Measurements from ENCODE around the gene TMEM181. TPM values are rescaled to one million over a fixed set of nuclear protein-coding genes. Genes with fewer than 3 reads are reported as not detected.
"Not testable (repeated sequence)": the region's sequence is repeated elsewhere in the genome, so short reads cannot be mapped to it uniquely, and the experiment has no call there.

Gene TMEM181
- total RNA-seq, 1 experiment from 2014 or later, result 38.0 TPM

GRCh38 chr6:158604048-158604406 is 44.1 kb downstream of the TMEM181 start:
- POLR2A ChIA-PET, result no interaction called here

GRCh38 chr6:158605266-158605878 is 45.5 kb downstream of the TMEM181 start:
- intact Hi-C loops (cut with micrococcal nuclease; ENCODE audit: unreplicated experiment) (no loop called here), in situ Hi-C loops (cut with HindIII; ENCODE audit: low pct_unique_long_range_greater_than_20kb, low sequenced_read_pairs) (no loop called here)
- BruUV-seq (replicated peaks), result no TSS peak
- Histone ChIP-seq H3K27ac (ENCODE audit: low read length) (no peak overlapping the region), H3K4me1 (ENCODE audit: control insufficient read depth, insufficient read depth, low read length) (no peaks in the 10 kb centered on the region), H3K4me3 (ENCODE audit: low read depth in 2 of 2, low read length in 2 of 2) (no peak overlapping the region), H3K27me3 (ENCODE audit: control insufficient read depth, insufficient read depth, low read length) (no peaks in the 10 kb centered on the region), H3K36me3 (ENCODE audit: control insufficient read depth, insufficient read depth, low read length) (peaks cover 20% of the 10 kb centered on the region), H3K9me3 (ENCODE audit: control insufficient read depth, insufficient read depth, low read depth, low read length) (no peaks in the 10 kb centered on the region)
- peak; percentile 88 for ATAC-seq
- TF ChIP-seq POLR2AphosphoS5 (IDR thresholded peaks at IDR 0.05; ENCODE audit: low read depth, low read length) (no peak), SIN3A (IDR thresholded peaks at IDR 0.05; ENCODE audit: borderline replicate concordance, insufficient read depth, low read depth, low read length) (no peak), REST (IDR thresholded peaks at IDR 0.05; ENCODE audit: insufficient read depth in 1 of 2, low read depth in 2 of 2, low read length in 1 of 2) (no peak), CTCF (IDR thresholded peaks at IDR 0.05) (peak; percentile 84)
- ChIA-PET CTCF (interaction anchor here (0.6 to 2.4 kb wide), 6 partner anchors 17 to 519 kb away, joined by 3 to 29 read pairs (median 6); no protein-coding TSS in a partner anchor), POLR2A (interaction anchor here (0.7 kb wide), 1 partner anchor 16 kb away, joined by 8 read pairs; no protein-coding TSS in a partner anchor)
- DNase-seq (ENCODE audit: low read depth, low spot score), result peak; percentile 53

More at GRCh38 chr6:158604048-158604406, 44.1 kb downstream of the TMEM181 start:
- H3K4me1 ChIP-seq (ENCODE audit: control insufficient read depth, insufficient read depth, low read length), result no peaks in the 10 kb centered on the region
- in situ Hi-C loops (cut with HindIII; ENCODE audit: low pct_unique_long_range_greater_than_20kb, low sequenced_read_pairs) (no loop called here), intact Hi-C loops (cut with micrococcal nuclease; ENCODE audit: unreplicated experiment) (no loop called here)
- H3K36me3 ChIP-seq (ENCODE audit: control insufficient read depth, insufficient read depth, low read length), result peaks cover 9% of the 10 kb centered on the region
- DNase-seq (ENCODE audit: low read depth, low spot score) (no peak), ATAC-seq (no peak)
- CTCF ChIA-PET, result no interaction called here
- no peak overlapping the region for H3K27ac ChIP-seq (ENCODE audit: low read length)
- H3K9me3 ChIP-seq (ENCODE audit: control insufficient read depth, insufficient read depth, low read depth, low read length), result no peaks in the 10 kb centered on the region
- BruUV-seq (replicated peaks), result no TSS peak
- H3K4me3 ChIP-seq (ENCODE audit: low read depth in 2 of 2, low read length in 2 of 2), result no peak overlapping the region
- TF ChIP-seq REST (IDR thresholded peaks at IDR 0.05; ENCODE audit: insufficient read depth in 1 of 2, low read depth in 2 of 2, low read length in 1 of 2) (no peak), POLR2AphosphoS5 (IDR thresholded peaks at IDR 0.05; ENCODE audit: low read depth, low read length) (no peak), CTCF (IDR thresholded peaks at IDR 0.05) (no peak), SIN3A (IDR thresholded peaks at IDR 0.05; ENCODE audit: borderline replicate concordance, insufficient read depth, low read depth, low read length) (no peak), TCF7L2 (IDR thresholded peaks at IDR 0.05; ENCODE audit: low read depth, low read length) (no peak)
- H3K27me3 ChIP-seq (ENCODE audit: control insufficient read depth, insufficient read depth, low read length), result no peaks in the 10 kb centered on the region

- in situ Hi-C loops (cut with HindIII; ENCODE audit: low pct_unique_long_range_greater_than_20kb, low sequenced_read_pairs); H3K9me3 ChIP-seq (ENCODE audit: control insufficient read depth, insufficient read depth, low read depth, low read length); intact Hi-C loops (cut with micrococcal nuclease; ENCODE audit: unreplicated experiment); DNase-seq (ENCODE audit: low read depth, low spot score); H3K27me3 ChIP-seq (ENCODE audit: control insufficient read depth, insufficient read depth, low read length); H3K27ac ChIP-seq (ENCODE audit: low read length); H3K4me3 ChIP-seq (ENCODE audit: low read depth in 2 of 2, low read length in 2 of 2); POLR2A ChIA-PET; ATAC-seq; BruUV-seq (replicated peaks); H3K4me1 ChIP-seq (ENCODE audit: control insufficient read depth, insufficient read depth, low read length): not testable (repeated sequence)
- CTCF ChIA-PET, result interaction anchor here (0.8 to 2.4 kb wide), 3 partner anchors 68 to 392 kb away, joined by 4 to 29 read pairs (median 5); no protein-coding TSS in a partner anchor
- peaks cover 20% of the 10 kb centered on the region for H3K36me3 ChIP-seq (ENCODE audit: control insufficient read depth, insufficient read depth, low read length)
Observed at GRCh38 chr6:158606011-158606410, 46.1 kb downstream of the TMEM181 start.

All from Panc1 (cell line).